HG03066 (cell line): ENCODE results near the gene DNAJB8.

ENCODE experiments used
- ATAC-seq: cut with Tn5 transposase; IDR thresholded peaks from one replicate; pipeline ENCODE4 v1.9.1; 2021; ENCODE audit warnings: low read depth; ENCODE audit not compliant: unreplicated experiment

The DNAJB8 gene

DNA sequence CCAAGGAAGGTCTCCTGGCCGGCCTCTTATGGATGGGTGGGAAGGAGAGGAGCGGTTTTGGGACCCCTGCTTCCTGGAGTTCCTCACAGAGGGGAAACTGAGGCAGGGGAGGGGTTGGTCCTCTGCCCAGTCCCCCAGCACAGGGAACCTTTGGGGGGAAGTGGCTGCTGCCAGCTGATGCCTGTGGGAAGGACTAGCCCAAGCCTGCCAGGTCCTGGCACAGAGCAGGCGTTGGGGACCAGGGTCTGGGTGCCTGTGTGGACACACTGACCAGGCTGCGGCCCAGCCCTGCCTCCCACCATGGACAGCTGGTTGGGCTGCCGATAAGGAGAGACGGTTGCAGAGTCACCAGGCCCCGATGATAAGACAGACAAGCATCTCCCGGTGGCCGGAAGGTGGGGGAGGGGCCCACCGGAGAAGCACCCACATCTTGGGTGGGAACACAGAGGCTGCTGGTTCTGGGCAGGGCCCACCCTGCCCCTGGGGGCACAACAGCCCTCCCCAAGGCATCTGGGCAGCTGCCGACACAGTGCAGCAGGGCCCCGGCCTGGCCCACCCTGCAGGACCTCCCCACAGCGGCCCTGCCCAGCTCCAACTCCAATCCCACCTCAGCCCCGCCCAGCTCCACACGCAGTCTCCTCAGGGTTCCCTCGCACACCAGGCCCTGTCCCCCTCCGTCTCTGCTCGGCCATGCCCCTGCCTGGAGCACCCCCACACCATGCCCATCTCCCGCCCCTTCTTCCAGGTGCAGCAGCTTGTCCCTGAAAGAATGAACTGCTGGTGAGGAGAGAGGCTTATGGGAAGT is 50.7 kb downstream of the DNAJB8 start:
- no peak for ATAC-seq

GRCh38 chr3:128415200-128415772 is 51.4 kb downstream of the DNAJB8 start:
- ATAC-seq: no peak

- no peak for ATAC-seq
Measured at GRCh38 chr3:128413413-128414205, 53.1 kb downstream of the DNAJB8 start.

DNA sequence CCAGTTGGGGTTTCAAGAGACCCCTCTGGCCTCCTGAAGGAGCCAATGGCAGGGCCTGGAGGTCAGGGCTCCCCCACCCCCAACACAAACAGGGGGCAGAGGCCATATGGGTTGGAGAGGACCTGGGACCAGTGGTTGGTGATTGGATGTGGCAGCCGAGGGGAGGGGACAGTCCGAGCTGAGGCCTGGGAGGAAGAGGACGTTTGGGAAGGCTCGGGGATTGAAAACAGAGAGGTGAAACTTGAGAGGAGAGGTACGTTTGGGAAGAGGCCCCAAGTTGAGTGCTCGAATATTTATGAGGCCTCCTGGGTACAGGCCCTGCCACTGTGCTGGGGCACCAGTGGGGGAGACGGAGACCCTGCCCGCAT is 53.7 kb downstream of the DNAJB8 start:
- ATAC-seq: no peak
